Pancreas (tissue), 10 donors: ENCODE data around the gene SLC7A6. TPM values are rescaled to one million over a fixed set of nuclear protein-coding genes. Genes with fewer than 3 reads are reported as not detected.

Experiments used
- ATAC-seq, 4 donors: fragments of 200-7000 bp; cut with Tn5 transposase; one replicate each; pipeline versions ENCODE4 v1.8.0 to v1.9.1; 2020; ENCODE audit warnings: mild to moderate bottlenecking in 4 of 4, moderate library complexity in 4 of 4
- DNase-seq, 6 donors: peaks; one replicate each; pipeline ENCODE4 v3.0.0-alpha.2; 2020
- FAIRE-seq: peaks from 2 replicates; lab custom pipeline; 2012; peaks lifted over from hg19 to GRCh38; lab: Jason Lieb, UNC
- H3K27ac ChIP-seq, 4 donors: fragments of 200-600 bp; sonication (generic); 1 replicate in 3 of 4; 2 replicates in 1 of 4; pipeline versions ENCODE4 v1.5.0 to v1.8.0; 2020
- H3K27me3 ChIP-seq, 4 donors: fragments of 200-600 bp; one replicate each; pipeline ENCODE4 v1.8.0; 2021
- H3K36me3 ChIP-seq, 3 donors: fragments of 200-600 bp; sonication (generic) in 1 of 3; one replicate each; pipeline versions ENCODE4 v1.5.0 to v1.8.0; 2020 to 2021
- H3K4me1 ChIP-seq, 3 donors: fragments of 200-600 bp; one replicate each; pipeline ENCODE4 v1.8.0; 2021
- H3K4me3 ChIP-seq, 4 donors: fragments of 200-600 bp; sonication (generic) in 2 of 4; one replicate each; pipeline versions ENCODE4 v1.5.0 to v1.8.0; 2020 to 2021
- H3K9me3 ChIP-seq, 4 donors: fragments of 200-600 bp; one replicate each; pipeline ENCODE4 v1.8.0; 2021
- WGBS, 2 donors: extraction: QIAGEN DNeasy Blood & Tissue Kit; methylation state at CpG; one replicate each; pipeline ENCODE4 v1.1.7; 2013; 5-methylcytosine and 5-hydroxymethylcytosine counted together
- intact Hi-C, 3 donors: fragments of 100-400 bp; cut with DNase I; formaldehyde crosslinking; loops; one replicate each; pipeline versions ENCODE4 v1.11.1 to v1.14.2; 2022
- polyA plus RNA-seq, 2 donors: library from polyadenylated mRNA; stranded (reverse); fragments of 200-250 nt; gene quantifications; one replicate each; pipeline ENCODE4 v1.2.3, GENCODE V29; 2013
- total RNA-seq, 6 donors: library from RNA; stranded (reverse); fragmentation: NEBNext Ultra II Directional in 4 of 6; extraction: Animal tissue kit (Norgen Biotek cat#: 25700) in 4 of 6; gene quantifications; one replicate each; pipeline versions ENCODE4 v1.2.1 to v1.2.4, GENCODE V29; 2021 to 2023
- TF ChIP-seq, protein P1 (sequence below), 4 donors: fragments of 200-600 bp; sonication (generic) in 3 of 4; IDR thresholded peaks; one replicate each; pipeline versions ENCODE4 v1.5.0 to v1.8.0; 2021; ENCODE audit warnings: antibody characterized with exemption in 4 of 4
- donor health status: healthy with polysubstance abuse.
- donor health status: DM: no; HTN: no; CAD: no; lungs with moderate emphysema.
- donor health status: DM: no; HTN: no; CAD: no.
- donor health status: control.
- donor health status: control.
- donor health status: Bipolar disorder and iron deficiency.
- donor health status: DM: yes; HTN: yes; CAD: no.
- donor health status: DM: no; HTN: no; CAD: no.
- donor health status: DM: no; HTN: no; CAD: no.
- donor health status: DM: yes; HTN: yes; CAD: no.

SLC7A6 gene
- total and polyA plus RNA-seq, 8 donors = 3.1 to 8.7 (median 5.4) TPM

DNA sequence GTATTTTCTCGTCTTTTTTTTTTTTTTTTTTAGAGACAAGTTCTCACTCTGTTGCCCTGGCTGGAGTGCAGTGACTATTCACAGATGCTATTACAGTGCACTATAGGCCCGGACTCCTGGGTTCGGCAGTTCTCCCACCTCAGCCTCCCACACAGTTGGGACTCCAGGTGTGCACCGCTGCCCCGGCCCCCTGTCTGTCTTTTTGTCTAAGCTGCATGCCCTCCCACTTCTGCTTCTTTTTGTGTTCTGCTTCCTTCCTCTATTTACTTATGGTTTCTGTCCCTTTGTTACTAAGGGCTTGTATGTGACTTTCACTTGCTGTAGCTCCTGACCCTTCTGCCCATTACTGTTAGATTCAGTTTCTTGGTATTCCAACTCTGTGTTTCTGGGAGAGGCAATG lies 20.5 kb downstream of the SLC7A6 start:
- H3K27ac ChIP-seq = no peak overlapping the region
- DNase-seq (no peak), FAIRE-seq (no peak), ATAC-seq (peak in 2 of 4 donors; percentile 17 to 64)
- H3K4me1 ChIP-seq = no peaks in the 10 kb centered on the region
- H3K27me3 ChIP-seq = no peaks in the 10 kb centered on the region
- H3K4me3 ChIP-seq = no peak overlapping the region
- H3K36me3 ChIP-seq = no peaks in the 10 kb centered on the region
- WGBS, 2 donors = 70 to 91% methylated on average over 4 to 5 of the region's 5 CpGs
- TF ChIP-seq, protein P1, sequence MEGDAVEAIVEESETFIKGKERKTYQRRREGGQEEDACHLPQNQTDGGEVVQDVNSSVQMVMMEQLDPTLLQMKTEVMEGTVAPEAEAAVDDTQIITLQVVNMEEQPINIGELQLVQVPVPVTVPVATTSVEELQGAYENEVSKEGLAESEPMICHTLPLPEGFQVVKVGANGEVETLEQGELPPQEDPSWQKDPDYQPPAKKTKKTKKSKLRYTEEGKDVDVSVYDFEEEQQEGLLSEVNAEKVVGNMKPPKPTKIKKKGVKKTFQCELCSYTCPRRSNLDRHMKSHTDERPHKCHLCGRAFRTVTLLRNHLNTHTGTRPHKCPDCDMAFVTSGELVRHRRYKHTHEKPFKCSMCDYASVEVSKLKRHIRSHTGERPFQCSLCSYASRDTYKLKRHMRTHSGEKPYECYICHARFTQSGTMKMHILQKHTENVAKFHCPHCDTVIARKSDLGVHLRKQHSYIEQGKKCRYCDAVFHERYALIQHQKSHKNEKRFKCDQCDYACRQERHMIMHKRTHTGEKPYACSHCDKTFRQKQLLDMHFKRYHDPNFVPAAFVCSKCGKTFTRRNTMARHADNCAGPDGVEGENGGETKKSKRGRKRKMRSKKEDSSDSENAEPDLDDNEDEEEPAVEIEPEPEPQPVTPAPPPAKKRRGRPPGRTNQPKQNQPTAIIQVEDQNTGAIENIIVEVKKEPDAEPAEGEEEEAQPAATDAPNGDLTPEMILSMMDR (IDR thresholded peaks at IDR 0.05) = no peak
- intact Hi-C loops = loop anchor here in 1 of 3 donors (5.0 kb wide), 1 partner anchor 48 kb away; the partner anchor contains the start of gene ESRP2
- no peaks in the 10 kb centered on the region for H3K9me3 ChIP-seq

DNA sequence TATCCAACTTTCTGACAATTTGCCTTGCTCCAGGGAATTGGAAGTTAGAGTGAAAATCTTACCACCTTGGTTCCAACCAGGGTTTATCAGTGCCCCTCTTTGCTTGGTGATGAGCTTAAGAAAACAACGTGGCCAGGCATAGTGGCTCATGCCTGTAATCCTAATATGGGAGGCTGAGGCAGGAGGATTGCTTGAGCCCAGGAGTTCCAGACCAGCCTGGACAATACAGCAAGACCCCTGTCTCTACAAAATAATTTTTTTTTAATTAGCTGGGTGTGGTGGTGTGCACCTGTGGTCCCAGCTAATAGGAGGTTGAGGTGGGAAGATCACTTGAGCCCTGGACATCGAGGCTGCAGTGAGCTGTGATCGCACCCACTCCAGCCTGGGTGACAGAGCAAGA lies 21.4 kb downstream of the SLC7A6 start:
- no peak for FAIRE-seq
- Histone ChIP-seq H3K36me3 (no peaks in the 10 kb centered on the region), H3K27me3 (no peaks in the 10 kb centered on the region), H3K27ac (no peak overlapping the region), H3K9me3 (no peaks in the 10 kb centered on the region), H3K4me1 (no peaks in the 10 kb centered on the region), H3K4me3 (no peak overlapping the region)
- TF ChIP-seq, protein P1 (IDR thresholded peaks at IDR 0.05) = no peak
- DNase-seq = no peak
- 92 to 94% methylated on average over 3 of the region's 3 CpGs for WGBS, 2 donors
- intact Hi-C loops = loop anchor here in 1 of 3 donors (5.0 kb wide), 1 partner anchor 48 kb away; the partner anchor contains the start of gene ESRP2
- no peak for ATAC-seq

DNA sequence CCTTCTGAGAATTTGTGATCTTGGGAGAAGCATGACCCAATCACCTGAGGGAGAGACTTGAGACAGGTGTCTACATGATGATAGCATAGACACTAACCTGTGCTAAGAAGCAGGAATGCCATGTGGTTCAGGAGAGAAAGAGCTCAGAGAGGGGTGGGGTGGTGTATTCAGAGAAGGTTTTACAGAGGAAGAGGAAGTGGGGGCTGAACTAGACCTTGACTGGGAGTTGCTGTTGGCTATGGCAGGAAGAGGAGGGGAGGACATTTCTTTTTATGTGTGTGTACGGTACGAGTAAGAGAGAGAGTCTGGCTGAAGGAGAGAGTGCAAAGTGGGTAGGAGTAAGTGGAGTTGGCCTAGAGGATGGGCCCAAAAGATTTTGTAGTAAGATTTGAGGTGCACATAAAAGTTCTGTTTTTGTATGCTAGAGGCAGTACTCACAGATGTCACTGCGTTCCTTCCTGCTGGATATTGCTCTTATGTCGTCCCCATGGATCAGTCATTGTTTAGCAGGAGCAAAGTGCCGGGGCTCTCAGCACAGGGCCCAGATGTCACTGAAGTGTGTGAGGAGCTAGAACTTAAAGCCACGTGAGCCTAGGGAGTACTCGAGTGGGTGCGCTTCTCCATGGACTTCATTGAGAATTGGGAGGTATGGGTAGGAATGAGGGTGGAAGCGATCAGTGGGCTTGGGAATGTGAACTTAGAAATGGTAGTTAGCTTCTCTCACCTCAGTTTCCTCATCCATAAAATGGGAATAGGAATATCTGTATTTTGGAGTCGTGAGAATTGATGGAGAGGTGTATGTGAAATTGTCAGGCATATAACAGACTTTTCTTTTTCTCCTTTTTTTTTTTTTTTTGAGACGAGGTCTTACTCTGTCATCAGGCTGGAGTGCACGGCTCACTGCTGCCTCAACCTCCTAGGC lies 22.1 kb downstream of the SLC7A6 start:
- no peak for DNase-seq

DNA sequence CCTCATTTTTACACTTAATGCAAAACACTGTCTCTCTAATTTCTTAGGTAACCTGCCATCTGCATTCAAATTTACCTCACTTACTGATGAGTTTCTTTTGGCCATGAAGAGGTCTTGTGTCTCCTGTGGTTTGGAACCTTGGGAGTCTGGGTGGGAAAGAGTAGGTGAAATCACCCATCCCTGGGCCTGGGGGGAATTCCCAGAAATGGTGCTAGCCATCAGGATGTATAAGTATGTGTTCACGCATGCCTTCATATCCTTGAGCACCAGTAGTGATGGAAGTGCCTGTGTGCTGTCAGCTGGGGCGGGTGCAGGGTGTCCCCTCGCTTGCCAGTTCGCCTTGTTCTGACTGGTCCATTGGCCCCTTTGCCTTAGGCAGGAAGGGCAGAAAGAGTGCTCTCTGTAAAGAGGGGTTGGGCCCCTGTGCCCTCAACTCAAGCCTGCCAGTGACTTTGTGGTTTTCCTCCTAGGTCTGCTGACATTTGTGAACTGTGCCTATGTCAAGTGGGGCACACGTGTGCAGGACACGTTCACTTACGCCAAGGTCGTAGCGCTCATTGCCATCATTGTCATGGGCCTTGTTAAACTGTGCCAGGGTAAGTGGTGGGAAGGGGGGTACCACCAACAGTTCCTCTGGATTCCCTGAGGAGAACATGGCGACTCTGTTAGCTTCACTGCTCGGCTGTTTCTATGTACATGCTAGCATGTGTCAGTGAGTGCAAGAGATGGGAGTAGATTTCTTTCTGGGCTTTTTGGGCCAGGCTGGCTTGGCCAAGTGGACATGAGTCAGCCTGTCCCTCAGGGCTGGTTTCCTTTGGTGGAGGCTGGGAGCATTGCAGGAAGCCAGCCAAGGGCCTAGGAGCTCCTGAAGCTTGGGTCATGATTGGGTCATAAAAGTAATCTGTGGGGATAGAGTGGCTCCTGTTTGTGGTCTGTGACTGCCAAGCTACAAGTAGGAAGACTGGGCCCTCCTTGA lies 23.2 kb downstream of the SLC7A6 start:
- ATAC-seq (peak in 3 of 4 donors; percentile 13 to 62 (median 61)), FAIRE-seq (no peak), DNase-seq (peak in 1 of 6 donors; percentile 27)
- TF ChIP-seq, protein P1 (IDR thresholded peaks at IDR 0.05) = no peak
- Histone ChIP-seq H3K4me3 (no peak overlapping the region), H3K9me3 (no peaks in the 10 kb centered on the region), H3K4me1 (no peaks in the 10 kb centered on the region), H3K36me3 (no peaks in the 10 kb centered on the region), H3K27me3 (no peaks in the 10 kb centered on the region), H3K27ac (no peak overlapping the region)
- WGBS, 2 donors = 88 to 94% methylated on average over 11 of the region's 11 CpGs
- intact Hi-C loops = loop anchor here in 1 of 3 donors (5.0 kb wide), 1 partner anchor 50 kb away; the partner anchor contains the start of gene ESRP2

More for the DNA sequence above, 22.1 kb downstream of the SLC7A6 start:
- TF ChIP-seq, protein P1 (IDR thresholded peaks at IDR 0.05) = no peak
- no peak overlapping the region for H3K4me3 ChIP-seq
- H3K9me3 ChIP-seq = no peaks in the 10 kb centered on the region
- H3K4me1 ChIP-seq = no peaks in the 10 kb centered on the region
- peak in 1 of 4 donors; percentile 21 for ATAC-seq
- H3K27ac ChIP-seq = no peak overlapping the region
- 87 to 91% methylated on average over 12 of the region's 12 CpGs for WGBS, 2 donors
- intact Hi-C loops = loop anchor here in 1 of 3 donors (5.0 kb wide), 1 partner anchor 49 kb away; the partner anchor contains the start of gene ESRP2
- no peak for FAIRE-seq
- no peaks in the 10 kb centered on the region for H3K27me3 ChIP-seq
- H3K36me3 ChIP-seq = no peaks in the 10 kb centered on the region
